SH-SY5Y (cell line): Measurements from ENCODE around the gene SUCLA2.

Experiments
- GATA2 ChIP-seq: IDR thresholded peaks from 2 replicates; pipeline ENCODE4 v1.6.1; 2011; ENCODE audit warnings: mild to moderate bottlenecking, low read depth, low read length
- GATA3 ChIP-seq: IDR thresholded peaks from 2 replicates; pipeline ENCODE4 v1.6.1; 2011; ENCODE audit warnings: low read depth, mild to moderate bottlenecking, low read length, moderate library complexity

DNA sequence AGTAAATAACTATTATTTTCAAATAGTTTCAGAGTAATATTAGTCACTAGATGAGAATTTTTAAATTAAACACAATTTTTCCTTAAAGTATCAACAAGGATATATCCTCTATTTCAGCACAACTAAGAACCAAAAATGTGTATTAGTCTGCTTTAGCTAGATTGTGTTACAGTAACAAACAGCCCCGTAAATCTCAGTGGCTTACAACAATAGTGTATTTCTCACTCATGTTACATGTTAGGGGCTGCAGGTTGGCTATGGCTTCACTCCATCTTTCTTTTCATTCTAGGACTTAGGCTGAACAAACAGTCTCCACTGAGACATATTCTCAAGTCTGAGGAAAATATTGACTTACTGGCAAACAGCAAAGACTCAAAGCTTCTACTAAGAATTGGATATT is 11.6 kb upstream of the SUCLA2 start:
- no peak for TF ChIP-seq GATA2
- TF ChIP-seq GATA3, result no peak
